H1 (cell line): ENCODE data around the gene ADM2. TPM values are rescaled to one million over a fixed set of nuclear protein-coding genes. Genes with fewer than 3 reads are reported as not detected.

Experiments used
- CTCF ChIA-PET: fragments of 300-600 bp; sonication (Branson Sonifier 250); formaldehyde crosslinking; loops from one replicate; lab custom pipeline; 2021; ENCODE audit not compliant: partially characterized antibody; lab: Charles Lee
- POLR2A ChIA-PET: fragments of 300-600 bp; sonication (Branson Sonifier 250); formaldehyde crosslinking; loops from one replicate; lab custom pipeline; 2021; ENCODE audit warnings: inconsistent platforms; ENCODE audit not compliant: partially characterized antibody; lab: Charles Lee
- DNase-seq, 2 experiments: peaks; one replicate each; pipeline versions ENCODE4 v3.0.0 to v3.0.0-alpha.2; 2010 to 2022; ENCODE audit warnings: low spot score in 2 of 2, low read depth in 1 of 2, mixed read lengths in 1 of 2
- FAIRE-seq: peaks from 2 replicates; lab custom pipeline; 2011; peaks lifted over from hg19 to GRCh38; lab: Jason Lieb, UNC
- H2AFZ ChIP-seq: 2 replicates; pipeline ENCODE4 v1.8.1; 2012; ENCODE audit warnings: low read length, inconsistent platforms
- H2AK5ac ChIP-seq: 2 replicates; pipeline ENCODE4 v1.6.1; 2013; ENCODE audit warnings: low read depth, low read length
- H2BK120ac ChIP-seq: replicated peaks from 2 replicates; pipeline ENCODE3; 2013; ENCODE audit warnings: low read depth, low read length, inconsistent platforms
- H2BK12ac ChIP-seq: 2 replicates; pipeline ENCODE4 v1.6.1; 2013; ENCODE audit warnings: low read depth, low read length
- H2BK15ac ChIP-seq: 2 replicates; pipeline ENCODE4 v1.6.1; 2013; ENCODE audit warnings: low read length
- H2BK20ac ChIP-seq: 2 replicates; pipeline ENCODE4 v1.6.1; 2013; ENCODE audit warnings: low read length
- H2BK5ac ChIP-seq: 2 replicates; pipeline ENCODE4 v1.6.1; 2013; ENCODE audit warnings: low read depth, low read length
- H3K14ac ChIP-seq: 2 replicates; pipeline ENCODE4 v1.6.1; 2013; ENCODE audit warnings: inconsistent platforms; ENCODE audit not compliant: insufficient read length
- H3K18ac ChIP-seq: 2 replicates; pipeline ENCODE4 v1.6.1; 2013; ENCODE audit warnings: low read length; ENCODE audit errors: extremely low read depth
- H3K23ac ChIP-seq: 2 replicates; pipeline ENCODE4 v1.6.1; 2013; ENCODE audit warnings: inconsistent platforms; ENCODE audit not compliant: insufficient read length
- H3K23me2 ChIP-seq: 2 replicates; pipeline ENCODE4 v1.6.1; 2013; ENCODE audit warnings: low read depth, low read length
- H3K27ac ChIP-seq: 2 replicates; pipeline ENCODE4 v1.6.1; 2011; ENCODE audit warnings: low read depth, low read length, inconsistent platforms
- H3K27me3 ChIP-seq, 4 experiments: replicated peaks in 1 of 4; 1 replicate in 1 of 4; 2 replicates in 3 of 4; pipeline versions ENCODE4 v1.6.1 to v1.8.1; 2011 to 2013; ENCODE audit warnings: low read length in 3 of 4, mild to moderate bottlenecking in 3 of 4, inconsistent platforms in 2 of 4, mixed read lengths in 2 of 4, moderate library complexity in 1 of 4; ENCODE audit not compliant: control insufficient read depth in 3 of 4, insufficient read depth in 3 of 4; ENCODE audit errors: extremely low read depth in 1 of 4
- H3K36me3 ChIP-seq, 4 experiments: 2 replicates each; pipeline versions ENCODE4 v1.6.1 to v1.8.1; 2011 to 2013; ENCODE audit warnings: mild to moderate bottlenecking in 4 of 4, low read length in 3 of 4, moderate library complexity in 2 of 4, control low read depth in 1 of 4, inconsistent platforms in 1 of 4; ENCODE audit not compliant: insufficient read depth in 4 of 4, control insufficient read depth in 2 of 4
- H3K4ac ChIP-seq: replicated peaks from 2 replicates; pipeline ENCODE3; 2013; ENCODE audit warnings: low read length, low read depth, mixed read lengths, inconsistent platforms; ENCODE audit not compliant: insufficient read length
- H3K4me1 ChIP-seq, 4 experiments: replicated peaks in 1 of 4; 1 replicate in 1 of 4; 2 replicates in 3 of 4; pipeline versions ENCODE4 v1.6.1 to v1.8.1; 2011 to 2013; ENCODE audit warnings: low read length in 3 of 4, inconsistent platforms in 2 of 4, mixed read lengths in 1 of 4; ENCODE audit not compliant: insufficient read depth in 4 of 4, control insufficient read depth in 3 of 4
- H3K4me2 ChIP-seq, 2 experiments: 2 replicates each; pipeline versions ENCODE4 v1.6.1 to v1.8.1; 2011 to 2013; ENCODE audit warnings: low read depth in 2 of 2, low read length in 2 of 2, control low read depth in 1 of 2, inconsistent platforms in 1 of 2, mild to moderate bottlenecking in 1 of 2; ENCODE audit not compliant: insufficient read depth in 1 of 2
- H3K4me3 ChIP-seq, 4 experiments: fragments of 200-600, 300-600 bp in 1 of 4; sonication (generic), shearing (Covaris generic), sonication (Bioruptor Twin) in 1 of 4; 2 replicates each; pipeline versions ENCODE4 v1.5.1 to v1.8.1; 2011 to 2016; ENCODE audit warnings: low read length in 4 of 4, low read depth in 3 of 4, control low read depth in 2 of 4, inconsistent platforms in 2 of 4, mild to moderate bottlenecking in 2 of 4, mixed read lengths in 1 of 4, moderate library complexity in 1 of 4; ENCODE audit not compliant: insufficient read depth in 2 of 4; ENCODE audit errors: extremely low read depth in 1 of 4
- H3K56ac ChIP-seq: replicated peaks from 2 replicates; pipeline ENCODE3; 2013; ENCODE audit warnings: low read depth, mild to moderate bottlenecking, mixed read lengths, low read length, inconsistent platforms; ENCODE audit not compliant: insufficient read length
- H3K79me1 ChIP-seq: 2 replicates; pipeline ENCODE4 v1.6.1; 2013; ENCODE audit warnings: low read depth, low read length, control low read depth
- H3K79me2 ChIP-seq, 2 experiments: 2 replicates each; pipeline versions ENCODE4 v1.6.1 to v1.8.1; 2012 to 2013; ENCODE audit warnings: low read length in 2 of 2, mild to moderate bottlenecking in 2 of 2, inconsistent platforms in 1 of 2; ENCODE audit not compliant: insufficient read depth in 2 of 2, control insufficient read depth in 1 of 2
- H3K9ac ChIP-seq, 4 experiments: replicated peaks in 1 of 4; 1 replicate in 1 of 4; 2 replicates in 3 of 4; pipeline versions ENCODE4 v1.6.1 to v1.8.1; 2011 to 2013; ENCODE audit warnings: low read depth in 3 of 4, low read length in 3 of 4, control low read depth in 2 of 4, mild to moderate bottlenecking in 2 of 4, moderate library complexity in 2 of 4, inconsistent platforms in 1 of 4; ENCODE audit errors: extremely low read depth in 1 of 4
- H3K9me3 ChIP-seq, 2 experiments: 2 replicates each; pipeline versions ENCODE4 v1.6.1 to v1.8.1; 2012 to 2013; ENCODE audit warnings: mild to moderate bottlenecking in 2 of 2, moderate library complexity in 2 of 2, control low read depth in 1 of 2, inconsistent platforms in 1 of 2, low read depth in 1 of 2, low read length in 1 of 2, mixed read lengths in 1 of 2; ENCODE audit not compliant: insufficient read depth in 2 of 2
- H4K20me1 ChIP-seq, 2 experiments: replicated peaks in 1 of 2; 2 replicates each; pipeline versions ENCODE3 to v1.8.1; 2011 to 2013; ENCODE audit warnings: inconsistent platforms in 2 of 2, low read length in 2 of 2, mild to moderate bottlenecking in 1 of 2; ENCODE audit not compliant: insufficient read depth in 2 of 2, control insufficient read depth in 1 of 2
- H4K5ac ChIP-seq: 2 replicates; pipeline ENCODE4 v1.6.1; 2013; ENCODE audit warnings: low read length, low read depth, mixed read lengths, inconsistent platforms; ENCODE audit not compliant: insufficient read length
- H4K8ac ChIP-seq: 2 replicates; pipeline ENCODE4 v1.8.0; 2013; ENCODE audit warnings: mild to moderate bottlenecking, moderate library complexity, low read length, inconsistent platforms; ENCODE audit not compliant: insufficient read depth; ENCODE audit errors: extremely low read depth
- H4K91ac ChIP-seq: replicated peaks from 2 replicates; pipeline ENCODE3; 2013; ENCODE audit warnings: low read length, mixed read lengths, inconsistent platforms; ENCODE audit not compliant: insufficient read length
- CTCF ChIP-seq, 3 experiments: IDR thresholded peaks; 1 replicate in 2 of 3; 2 replicates in 1 of 3; pipeline versions ENCODE4 v1.5.1 to v1.6.1; 2011; ENCODE audit warnings: low read length in 3 of 3, mild to moderate bottlenecking in 3 of 3, inconsistent platforms in 2 of 3, low read depth in 1 of 3, moderate library complexity in 1 of 3; ENCODE audit not compliant: insufficient read depth in 1 of 3; ENCODE audit errors: control extremely low read depth in 1 of 3
- WGBS, 2 experiments: shearing (Covaris generic) in 1 of 2; methylation state at CpG; one replicate each; pipeline versions ENCODE4 v1.1.6 to v1.1.7; 2013 to 2015; ENCODE audit warnings: low lambda C conversion rate in 2 of 2, mixed read lengths in 2 of 2, inconsistent platforms in 1 of 2, low coverage in 1 of 2, missing lambda C conversion rate in 1 of 2; ENCODE audit not compliant: insufficient replicate concordance in 2 of 2, insufficient coverage in 1 of 2, insufficient read length in 1 of 2; ENCODE audit errors: extremely low coverage in 1 of 2, missing lambda C conversion rate in 1 of 2; 5-methylcytosine and 5-hydroxymethylcytosine counted together
- polyA plus RNA-seq, 7 experiments: library from polyadenylated mRNA; depleted of rRNA in 3 of 7; stranded (reverse) in 5 of 7; unstranded in 2 of 7; fragments of >200 nt in 5 of 7; fragments of 200-250 nt in 2 of 7; gene quantifications; 1 replicate in 5 of 7; 2 replicates in 1 of 7; 4 replicates in 1 of 7; pipeline versions ENCODE4 v1.2.1 to v1.2.3, GENCODE V29; 2011 to 2013; ENCODE audit warnings: missing spikeins in 2 of 7, mixed read lengths in 2 of 7
- total RNA-seq: library from RNA; stranded (reverse); fragmentation: NEBNext Ultra II Directional; extraction: Animal tissue kit (Norgen Biotek cat#: 25700); gene quantifications from 2 replicates; pipeline ENCODE4 v1.2.1, GENCODE V29; 2021

Gene ADM2
- total and polyA plus RNA-seq, 2 of the 8 experiments (the other 6 are each of a cell fraction or from before 2014, with no cell fraction given): 3.3 to 7.5 TPM

- no peak overlapping the region for H4K91ac ChIP-seq
- TF ChIP-seq CTCF (IDR thresholded peaks at IDR 0.05; ENCODE audit: control extremely low read depth in 1 of 3, insufficient read depth in 1 of 3, low read depth in 1 of 3, low read length in 3 of 3): peak; percentile 36 to 66 (median 65)
Observed at GRCh38 chr22:50473088-50473487, 8.3 kb upstream of the ADM2 start.

More at GRCh38 chr22:50473088-50473487, 8.3 kb upstream of the ADM2 start:
- H3K4me1 ChIP-seq: peaks cover 0 to 29% (median 18%) of the 10 kb centered on the region in 4 experiments; a peak in 6 of 7 replicates
- no peak overlapping the region; a peak in 2 of 4 replicates for H3K4me2 ChIP-seq
- no peak overlapping the region for H3K23ac ChIP-seq
- no peak overlapping the region; the same call in none of the 2 replicates for H4K8ac ChIP-seq
- H3K36me3 ChIP-seq: no peaks in the 10 kb centered on the region
- H3K27ac ChIP-seq: no peak overlapping the region
- H2BK12ac ChIP-seq: no peak overlapping the region
- FAIRE-seq (peak; percentile 52), DNase-seq (no peak)
- H3K14ac ChIP-seq: no peak overlapping the region
- H3K9me3 ChIP-seq: no peaks in the 10 kb centered on the region
- H3K79me1 ChIP-seq: peaks cover 34% of the 10 kb centered on the region
- peaks cover 41 to 49% of the 10 kb centered on the region in 2 experiments for H4K20me1 ChIP-seq
- no peak overlapping the region for H2BK15ac ChIP-seq
- H3K9ac ChIP-seq: no peak overlapping the region
- no peak overlapping the region for H4K5ac ChIP-seq
- no peak overlapping the region for H2BK20ac ChIP-seq
- H2AK5ac ChIP-seq: no peak overlapping the region
- no peak overlapping the region for H2AFZ ChIP-seq
- H3K18ac ChIP-seq: no peak overlapping the region
- no peak overlapping the region for H2BK120ac ChIP-seq
- ChIA-PET CTCF (interaction anchor here (0.5 to 9.1 kb wide), 17 partner anchors 10 to 330 kb away, joined by 3 to 60 read pairs (median 4); partner anchors contain the start of gene SCO2), POLR2A (interaction anchor here (0.7 to 2.0 kb wide), 6 partner anchors 8 to 51 kb away, joined by 3 to 20 read pairs (median 3); partner anchors contain the start of gene ADM2)
- H3K4ac ChIP-seq: no peak overlapping the region
- no peak overlapping the region for H3K56ac ChIP-seq
- peak overlapping the region; percentile 22; the same call in 1 of the 2 replicates for H2BK5ac ChIP-seq
- H3K79me2 ChIP-seq: peaks cover 0 to 57% of the 10 kb centered on the region in 2 experiments; a peak in 3 of 4 replicates
- no peaks in the 10 kb centered on the region; a peak in 1 of 7 replicates for H3K27me3 ChIP-seq
- H3K23me2 ChIP-seq: peaks cover 8% of the 10 kb centered on the region; the same call in 1 of the 2 replicates
- no peak overlapping the region for H3K4me3 ChIP-seq
- WGBS, 2 experiments: 87% methylated on average over 6 of the region's 6 CpGs; no CpG with 5 or more reads in 1 of the 2 experiments
